Right renal cortex interstitium (tissue), 3 donors: Measurements from ENCODE around the gene PACS2. TPM values are rescaled to one million over a fixed set of nuclear protein-coding genes. Genes with fewer than 3 reads are reported as not detected.
"Not testable (repeated sequence)": the region's sequence is repeated elsewhere in the genome, so short reads cannot be mapped to it uniquely, and the experiment has no call there.

Experiments
- DNase-seq, 3 donors: peaks; one replicate each; pipeline ENCODE4 v3.0.0-alpha.2; 2013; ENCODE audit warnings: low read depth in 3 of 3, low spot score in 2 of 3
- polyA plus RNA-seq, 3 donors: library from polyadenylated mRNA; unstranded; fragments of 120-200 nt; gene quantifications; one replicate each; pipeline ENCODE4 v1.2.1, GENCODE V29; 2013; ENCODE audit not compliant: insufficient read length in 3 of 3

The PACS2 gene
- polyA plus RNA-seq, 3 donors = 52.7 to 54.5 (median 53.1) TPM

DNA sequence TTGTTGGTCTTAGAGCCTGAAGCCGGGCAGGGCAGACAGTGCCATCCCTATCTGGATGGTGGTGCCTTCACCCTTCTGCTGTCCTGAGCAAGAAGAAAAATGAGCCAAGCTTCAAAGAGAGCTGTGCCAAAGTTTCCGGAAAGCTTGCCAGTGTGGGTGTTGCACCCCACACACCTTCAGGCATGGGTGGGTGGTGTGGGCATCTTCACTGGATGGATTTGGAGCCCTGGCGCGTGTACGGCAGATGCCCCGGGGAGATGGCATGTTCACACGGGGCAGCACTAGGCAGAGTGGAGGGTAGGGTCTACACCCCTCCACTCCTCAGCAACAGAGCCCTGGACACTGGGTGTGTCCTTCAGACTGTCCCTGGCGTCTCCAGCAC, 33.0 kb downstream of the PACS2 start:
- no peak for DNase-seq

DNA sequence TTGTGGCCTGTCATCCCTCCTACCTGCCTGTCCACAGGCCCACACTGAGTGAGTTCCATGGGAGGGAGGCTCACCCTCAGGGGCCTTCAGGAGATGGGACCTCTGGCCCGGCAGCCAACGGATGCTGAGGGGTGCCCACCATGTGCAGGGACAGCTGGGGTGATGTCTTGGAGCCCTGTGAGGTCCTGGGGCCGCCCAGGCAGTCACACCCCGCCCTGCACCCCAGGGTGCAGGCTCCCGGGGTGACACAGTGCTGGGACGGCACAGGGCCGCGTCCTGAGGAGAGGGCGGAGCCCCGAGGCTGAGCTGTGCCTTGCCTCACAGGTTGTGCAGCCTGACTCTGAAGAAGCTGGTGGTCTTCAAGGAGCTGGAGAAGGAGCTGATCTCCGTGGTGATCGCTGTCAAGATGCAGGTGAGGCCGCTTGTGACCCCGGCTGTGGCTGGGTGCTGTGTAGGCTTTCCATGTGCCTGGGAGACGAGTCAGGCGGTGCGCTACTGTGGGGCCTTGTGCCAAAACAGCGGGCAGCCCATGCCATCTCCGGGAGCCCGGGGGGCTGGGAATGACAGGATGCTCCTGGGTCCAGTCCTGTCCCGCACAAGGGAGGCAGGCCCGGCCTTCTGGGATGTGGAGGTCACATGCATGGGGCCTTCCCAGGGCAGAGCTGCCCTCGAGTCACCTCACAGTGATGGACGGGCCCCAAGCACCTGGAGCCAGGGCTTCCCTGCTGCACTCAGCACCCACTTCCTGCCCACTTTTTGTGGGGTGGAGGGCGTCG, 33.8 kb downstream of the PACS2 start:
- DNase-seq = no peak

DNA sequence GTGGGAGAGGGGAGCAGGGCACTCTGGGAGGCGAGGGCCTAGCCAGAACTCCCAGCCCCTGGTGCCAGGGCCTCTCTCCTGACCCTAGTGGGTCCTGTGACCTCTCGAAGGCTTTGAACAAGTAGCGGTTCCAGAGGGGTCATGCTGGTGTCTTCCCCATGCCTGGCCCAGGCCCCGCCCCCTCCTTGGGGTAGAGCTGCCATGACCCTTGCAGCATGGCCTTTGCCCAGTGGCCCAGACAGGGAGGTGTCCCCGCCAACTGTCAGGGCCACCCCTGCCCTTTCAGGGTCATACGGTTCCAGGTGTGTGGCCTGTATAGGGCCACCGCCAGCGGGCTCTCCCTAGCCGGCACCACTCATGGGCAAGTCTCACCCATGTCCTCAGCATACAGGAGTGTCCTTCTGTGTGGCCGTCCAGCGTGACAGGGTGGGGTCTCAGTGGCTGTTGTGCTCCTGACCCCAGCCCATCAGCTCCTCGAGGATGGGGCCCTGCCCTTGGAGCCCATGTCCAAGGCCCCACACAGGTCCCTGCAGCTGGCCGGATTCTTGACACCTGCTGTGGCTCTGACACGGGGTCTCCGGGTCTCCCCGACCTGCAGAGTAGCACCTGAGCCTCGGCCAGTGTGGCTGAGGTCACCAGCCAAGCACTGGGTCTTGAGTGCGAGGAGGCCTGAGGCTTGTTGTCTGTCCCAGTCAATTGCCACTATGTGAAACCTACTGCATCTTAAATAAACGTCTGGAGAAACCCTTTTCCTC, 34.6 kb downstream of the PACS2 start:
- DNase-seq = no peak

DNA sequence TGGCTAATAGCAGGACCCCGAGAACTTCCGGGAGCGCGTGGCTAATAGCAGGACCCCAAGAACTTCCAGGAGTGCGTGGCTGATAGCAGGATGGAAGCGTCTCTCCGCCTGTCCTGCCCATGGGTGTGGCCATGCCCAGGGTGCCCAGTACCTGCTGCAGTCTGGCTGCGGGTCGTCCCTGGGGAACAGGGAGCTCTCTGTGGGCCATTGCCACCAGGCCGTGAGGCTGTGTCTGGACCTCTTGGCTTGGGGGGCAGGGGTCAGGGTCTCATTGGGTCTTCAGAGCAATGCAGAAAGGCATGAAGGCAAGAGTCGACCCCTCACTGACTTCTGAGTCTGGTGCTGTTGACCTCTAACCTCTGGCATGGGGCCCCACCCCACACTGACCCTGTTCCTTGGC, 35.4 kb downstream of the PACS2 start:
- no peak for DNase-seq

DNA sequence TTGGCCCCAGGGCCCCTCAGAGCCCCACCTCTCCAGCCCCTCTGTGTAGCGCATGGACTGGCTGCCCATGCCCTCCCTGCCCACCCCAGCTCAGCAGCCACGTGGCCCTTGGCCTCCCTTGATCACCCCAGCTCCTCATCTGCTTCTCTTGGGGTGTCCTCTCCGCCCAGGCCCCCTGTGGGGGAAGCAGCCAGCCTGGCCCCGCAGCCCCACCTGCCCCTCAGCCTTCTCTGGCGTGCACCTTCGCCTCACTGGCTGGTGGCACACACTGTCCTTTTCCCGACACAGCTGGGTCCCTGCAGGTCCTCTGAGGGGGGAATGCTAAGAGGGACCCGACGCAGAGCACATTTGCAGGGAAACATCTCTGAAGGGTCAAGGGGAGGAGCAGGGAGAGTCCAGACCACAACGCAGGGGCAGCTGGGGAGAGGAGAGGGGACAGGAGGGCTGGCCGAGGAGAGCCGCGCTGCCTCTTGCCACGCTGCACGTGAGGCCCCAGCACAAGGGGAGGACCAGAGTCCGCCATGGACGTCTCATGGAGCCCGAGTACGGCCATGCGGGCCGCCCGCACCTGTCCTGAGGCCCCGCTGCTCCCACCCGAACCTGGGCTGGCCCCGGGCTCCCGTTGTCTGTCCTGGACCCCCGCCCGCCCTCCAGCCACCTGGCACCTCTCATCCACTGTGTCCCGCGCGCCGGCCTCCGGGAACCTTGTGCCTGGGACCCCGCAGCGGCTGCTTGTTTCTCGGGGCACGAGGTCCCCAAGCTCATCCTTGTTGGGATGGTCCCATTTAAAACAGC, 36.1 kb downstream of the PACS2 start:
- DNase-seq = no peak

DNA sequence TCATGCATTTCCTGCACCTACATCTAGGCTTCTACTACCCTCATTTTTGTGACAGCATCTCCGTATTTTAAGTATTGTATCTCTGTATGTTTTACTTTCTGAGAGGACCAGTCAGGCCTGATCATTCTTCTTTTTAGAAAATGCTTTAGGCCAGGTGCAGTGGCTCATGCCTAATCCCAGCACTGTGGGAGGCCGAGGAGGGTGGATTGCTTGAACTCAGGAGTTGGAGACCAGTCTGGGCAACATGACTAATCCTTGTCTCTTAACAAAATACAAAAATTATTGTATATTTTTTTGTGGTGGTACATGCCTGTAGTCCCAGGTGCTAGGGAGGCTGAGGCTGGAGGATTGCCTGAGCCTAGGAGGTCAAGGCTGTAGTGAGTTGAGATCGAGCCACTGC, 36.9 kb downstream of the PACS2 start:
- no peak for DNase-seq

DNA sequence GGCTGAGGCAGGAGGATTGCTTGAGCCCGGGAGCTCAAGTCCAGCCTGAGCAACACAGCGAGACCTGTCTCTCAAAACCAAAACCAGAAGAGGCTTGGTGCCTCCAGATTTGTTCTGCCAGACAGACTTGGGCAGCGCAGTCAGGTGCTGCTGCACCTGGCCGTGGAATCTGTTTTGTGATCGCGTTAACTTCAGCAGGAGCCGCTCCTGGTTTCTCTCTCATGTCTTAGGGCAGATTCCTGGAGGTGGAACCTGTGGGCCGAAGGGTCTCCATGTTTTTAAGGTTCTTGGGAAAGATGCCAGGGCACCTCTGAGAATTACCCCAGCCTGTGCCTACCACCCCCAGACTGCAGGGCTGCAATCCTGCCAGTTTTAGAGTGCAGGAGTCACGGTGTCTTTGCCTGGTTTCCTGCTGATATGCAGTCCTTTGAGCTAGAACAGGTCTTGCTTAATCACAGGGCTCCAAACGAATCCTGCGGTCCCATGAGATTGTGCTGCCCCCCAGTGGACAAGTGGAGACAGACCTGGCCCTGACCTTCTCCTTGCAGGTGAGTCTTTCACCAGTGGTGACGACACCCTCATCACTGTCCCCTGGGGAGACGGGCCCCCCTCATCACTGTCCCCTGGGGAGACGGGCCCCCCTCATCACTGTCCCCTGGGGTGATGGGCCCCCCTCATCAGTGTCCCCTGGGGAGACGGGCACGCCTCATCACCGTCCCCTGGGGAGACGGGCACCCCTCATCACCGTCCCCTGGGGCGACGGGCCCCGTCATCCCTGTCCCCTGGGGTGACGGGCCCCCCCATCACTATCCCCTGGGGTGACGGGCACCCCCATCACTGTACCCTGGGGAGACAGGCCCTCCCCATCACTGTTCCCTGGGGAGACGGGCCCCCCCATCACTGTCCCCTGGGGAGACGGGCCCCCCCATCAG, 37.6 kb downstream of the PACS2 start:
- peak; percentile 56 to 79 (median 66) for DNase-seq

DNA sequence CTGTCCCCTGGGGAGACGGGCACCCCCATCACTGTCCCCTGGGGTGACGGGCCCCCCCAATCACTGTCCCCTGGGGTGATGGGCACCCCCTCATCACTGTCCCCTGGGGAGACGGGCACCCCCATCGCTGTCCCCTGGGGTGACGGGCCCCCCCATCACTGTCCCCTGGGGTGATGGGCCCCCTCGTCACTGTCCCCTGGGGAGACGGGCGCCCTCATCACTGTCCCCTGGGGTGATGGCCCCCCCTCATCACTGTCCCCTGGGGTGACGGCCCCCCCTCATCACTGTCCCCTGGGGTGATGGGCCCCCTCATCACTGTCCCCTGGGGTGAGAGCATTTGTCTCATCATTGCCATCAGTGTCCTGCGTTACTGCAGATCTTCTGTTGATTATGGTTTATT, 38.6 kb downstream of the PACS2 start:
- no peak for DNase-seq

DNA sequence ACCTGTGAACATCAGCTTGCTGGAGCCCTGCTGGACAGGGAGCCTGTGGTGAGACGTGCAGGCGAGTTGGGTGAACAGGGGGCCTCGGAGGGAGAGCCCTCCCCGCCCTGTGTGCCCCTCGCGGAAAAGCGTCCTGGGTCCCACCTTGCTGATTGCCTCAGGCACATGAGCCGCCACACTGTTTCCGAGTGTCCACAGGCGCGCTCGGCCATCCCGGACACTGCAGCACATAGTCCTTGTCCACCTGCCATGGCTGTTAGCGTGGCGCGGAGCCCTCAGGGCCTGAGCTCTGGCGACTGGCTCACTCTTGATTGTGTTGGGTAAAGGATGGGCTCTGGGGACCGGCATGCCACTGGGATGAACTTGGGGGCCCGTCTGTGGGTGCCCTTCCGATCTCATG, 40.0 kb downstream of the PACS2 start:
- DNase-seq = no peak

DNA sequence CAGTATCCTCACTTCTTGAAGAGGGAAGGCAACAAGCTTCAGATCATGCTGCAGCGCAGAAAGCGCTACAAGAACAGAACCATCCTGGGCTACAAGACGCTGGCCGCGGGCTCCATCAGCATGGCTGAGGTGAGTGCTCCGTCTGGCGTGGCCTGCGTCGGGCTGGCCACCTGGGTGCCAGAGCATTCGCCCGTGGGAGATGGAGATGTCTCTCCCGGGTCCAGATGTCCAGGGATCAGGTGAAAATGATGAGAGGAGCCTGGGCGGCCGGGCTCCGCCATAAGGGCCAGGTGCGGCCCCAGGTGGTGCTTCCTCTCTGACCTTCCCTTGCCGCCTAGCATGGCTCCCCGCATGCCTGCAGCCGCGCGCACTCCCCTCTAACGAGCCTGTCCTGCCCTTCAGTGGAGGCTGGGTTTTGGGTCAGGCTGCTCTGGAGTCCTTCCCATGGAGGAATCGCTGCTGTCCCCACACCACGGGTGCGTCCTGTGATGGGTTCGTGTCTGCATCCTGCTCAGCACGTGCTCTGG, 40.6 kb downstream of the PACS2 start:
- no peak for DNase-seq

DNA sequence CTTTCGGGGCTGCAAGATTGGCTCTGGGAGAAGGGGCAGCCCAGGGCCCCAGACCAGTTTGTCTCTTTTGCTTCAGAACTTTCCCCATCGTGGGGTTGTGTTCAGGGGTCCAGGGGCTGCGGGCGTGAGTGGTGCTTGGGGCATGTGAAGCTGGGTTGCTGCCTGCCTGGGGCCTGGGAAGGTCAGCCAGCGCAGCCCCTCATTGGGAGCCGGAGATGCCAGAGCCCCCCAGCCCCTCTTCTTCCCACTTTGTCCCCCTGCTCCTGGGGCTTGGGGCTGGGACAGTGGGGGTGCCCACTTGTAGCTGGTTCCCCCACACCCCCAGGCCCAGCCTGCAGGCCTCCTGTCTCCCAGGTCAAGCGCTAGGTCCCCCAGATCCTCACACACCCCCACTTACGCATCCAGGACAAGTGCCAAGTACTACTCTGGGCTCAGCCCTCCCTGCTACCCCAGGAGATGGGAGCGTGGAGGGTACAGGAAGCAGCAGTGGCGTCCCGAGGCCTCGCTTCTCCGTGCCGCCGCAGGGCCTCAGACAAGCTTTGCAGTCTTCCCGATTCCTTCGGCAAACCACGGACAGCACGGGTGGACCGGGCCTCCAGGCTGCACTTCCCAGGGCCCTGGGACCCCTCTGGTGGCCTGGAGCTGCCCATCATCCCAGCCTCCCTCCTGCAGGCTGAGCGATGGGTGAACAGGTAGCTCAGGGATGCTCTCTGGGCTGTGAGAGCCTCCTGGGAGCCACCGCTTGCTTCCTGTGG, 41.5 kb downstream of the PACS2 start:
- DNase-seq = no peak

DNA sequence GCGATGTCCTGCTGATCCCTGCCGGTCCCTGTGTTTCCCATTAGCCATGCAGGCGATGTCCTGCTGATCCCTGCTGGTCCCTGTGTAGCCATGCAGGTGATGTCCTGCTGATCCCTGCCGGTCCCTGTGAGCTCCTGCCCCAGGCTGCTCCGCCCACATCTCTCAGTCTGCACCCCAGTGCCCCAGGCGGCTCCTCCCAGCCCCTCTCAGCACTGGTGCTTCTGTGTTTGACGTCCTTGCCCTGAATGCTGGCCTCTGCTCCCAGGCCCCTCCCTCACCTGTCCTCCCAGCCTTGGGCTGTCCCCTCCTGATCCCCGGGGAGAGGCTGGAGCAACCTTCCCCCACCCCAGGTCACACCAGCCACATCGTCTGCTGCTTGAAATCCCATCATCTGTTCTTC, 42.4 kb downstream of the PACS2 start:
- no peak for DNase-seq

DNA sequence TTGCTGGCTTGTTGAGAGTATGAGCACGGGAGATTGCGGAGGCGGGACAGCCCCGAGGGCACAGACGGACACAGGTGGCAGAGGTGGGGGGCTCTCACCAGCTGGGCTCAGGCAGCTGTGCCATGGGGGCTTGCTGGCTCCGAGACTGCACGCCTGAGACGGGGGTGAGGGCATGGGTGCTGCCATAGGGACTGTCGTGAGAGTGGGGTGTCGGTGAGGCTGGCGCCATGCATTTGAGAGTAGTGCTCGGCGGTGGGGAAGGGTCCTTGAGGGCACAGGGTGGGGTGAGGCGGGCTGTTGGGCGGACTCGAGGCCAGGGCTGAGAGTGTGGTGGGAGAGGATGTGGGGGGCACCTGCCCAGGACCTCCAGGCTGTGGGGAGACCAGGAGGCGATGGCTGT, 43.1 kb downstream of the PACS2 start:
- no peak for DNase-seq

DNA sequence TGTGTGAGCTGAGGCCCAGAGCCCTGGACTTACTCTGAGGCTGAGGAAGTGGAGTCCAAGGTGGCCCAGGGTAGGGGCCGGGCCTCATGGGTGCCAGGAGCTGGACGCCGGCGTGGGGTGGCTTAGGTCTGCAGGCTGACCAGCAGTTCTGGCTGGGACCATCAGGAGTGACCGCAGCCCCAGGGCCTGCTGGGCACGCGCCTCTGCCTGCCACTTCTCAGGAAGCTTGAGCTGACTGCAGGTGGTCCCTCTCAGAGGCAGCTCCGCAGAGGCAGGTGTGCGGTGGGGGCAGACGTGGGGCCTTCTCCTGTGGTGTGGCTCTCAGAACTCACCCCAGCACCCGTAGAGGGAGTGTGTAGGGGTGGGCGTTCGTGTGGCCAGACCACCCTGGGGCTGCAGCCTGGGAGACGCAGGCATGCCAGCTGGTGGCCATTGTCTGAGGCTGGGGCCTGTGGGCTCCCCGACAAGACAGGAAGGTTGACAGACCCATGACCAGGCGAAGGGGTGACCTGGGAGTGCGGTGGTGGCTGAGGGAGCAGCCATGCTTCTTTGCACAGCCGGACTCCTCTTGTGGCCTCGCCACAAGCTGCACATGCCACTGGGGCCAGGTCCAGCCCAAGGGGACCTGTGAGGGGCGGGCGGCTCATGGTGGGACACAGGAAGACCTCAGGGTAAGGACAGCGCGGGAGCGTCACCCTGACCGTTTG, 43.7 kb downstream of the PACS2 start:
- no peak for DNase-seq

DNA sequence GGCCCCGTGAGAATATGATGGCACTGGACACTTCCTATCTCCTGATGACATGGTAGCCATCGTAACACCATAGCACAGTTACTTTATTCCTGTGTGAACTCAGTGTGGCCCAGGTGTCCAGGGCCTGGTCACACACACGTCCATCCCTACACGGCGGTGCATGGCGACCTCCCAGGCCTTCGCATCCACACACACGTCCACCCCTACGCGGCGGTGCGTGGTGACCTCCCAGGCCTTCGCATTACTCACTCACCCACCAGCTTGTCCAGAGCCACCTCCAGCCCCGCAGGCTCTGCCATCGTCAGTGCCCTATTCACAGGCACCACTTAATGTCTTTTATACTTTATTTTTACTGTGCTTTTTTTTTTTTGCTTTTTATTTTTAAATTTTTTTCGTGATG, 44.4 kb downstream of the PACS2 start:
- no peak for DNase-seq

DNA sequence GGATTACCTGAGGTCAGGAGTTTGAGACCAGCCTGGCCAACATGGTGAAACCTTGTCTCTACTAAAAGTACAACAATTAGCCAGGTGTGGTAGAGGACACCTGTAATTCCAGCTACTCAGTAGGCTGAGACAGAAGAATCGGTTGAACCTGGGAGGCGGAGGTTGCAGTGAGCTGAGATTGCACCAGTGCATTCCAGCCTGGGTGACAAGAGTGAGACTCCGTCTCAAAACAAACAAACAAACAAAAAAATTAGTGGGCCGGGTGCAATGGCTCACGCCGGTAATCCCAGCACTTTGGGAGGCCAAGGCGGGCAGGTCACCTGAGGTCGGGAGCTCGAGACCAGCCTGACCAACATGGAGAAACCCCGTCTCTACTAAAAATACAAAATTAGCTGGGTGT, 46.9 kb downstream of the PACS2 start:
- DNase-seq = not testable (repeated sequence)

DNA sequence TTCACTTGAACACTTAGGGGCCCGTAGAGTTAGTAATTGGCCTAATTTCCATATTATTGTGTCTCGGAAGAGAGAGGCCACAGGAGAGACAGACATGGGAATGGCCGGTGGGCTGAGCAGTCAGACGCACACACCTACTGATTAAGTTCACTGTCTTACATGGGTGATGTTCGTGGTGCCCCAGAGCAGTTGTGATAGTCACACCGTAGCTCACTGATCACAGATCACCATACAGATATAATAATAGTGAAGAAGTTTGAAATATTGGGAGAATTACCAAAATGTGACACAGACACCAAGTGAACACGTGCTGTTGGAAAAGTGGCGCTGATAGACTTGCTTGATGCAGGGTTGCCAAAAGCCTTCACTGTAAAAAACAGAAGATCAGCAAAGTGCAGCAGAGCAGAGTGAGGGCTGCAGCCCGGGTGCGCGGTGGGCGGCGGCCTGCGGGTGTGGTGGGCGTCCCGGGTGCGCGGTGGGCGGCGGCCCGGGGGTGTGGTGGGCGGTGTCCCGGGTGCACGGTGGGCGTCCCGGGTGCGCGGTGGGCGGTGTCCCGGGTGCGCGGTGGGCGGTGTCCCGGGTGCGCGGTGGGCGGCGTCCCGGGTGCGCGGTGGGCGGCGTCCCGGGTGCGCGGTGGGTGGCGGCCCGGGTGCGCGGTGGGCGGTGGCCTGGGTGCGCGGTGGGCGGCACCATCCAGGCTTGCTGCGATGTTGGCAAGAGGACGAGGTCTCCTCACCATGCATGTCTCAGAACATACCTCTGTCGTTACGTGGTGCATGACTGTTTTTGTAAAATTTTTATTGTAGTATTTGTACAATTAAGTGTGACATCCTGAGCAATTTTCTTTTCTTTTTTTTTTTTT, 49.5 kb downstream of the PACS2 start:
- no peak for DNase-seq

DNA sequence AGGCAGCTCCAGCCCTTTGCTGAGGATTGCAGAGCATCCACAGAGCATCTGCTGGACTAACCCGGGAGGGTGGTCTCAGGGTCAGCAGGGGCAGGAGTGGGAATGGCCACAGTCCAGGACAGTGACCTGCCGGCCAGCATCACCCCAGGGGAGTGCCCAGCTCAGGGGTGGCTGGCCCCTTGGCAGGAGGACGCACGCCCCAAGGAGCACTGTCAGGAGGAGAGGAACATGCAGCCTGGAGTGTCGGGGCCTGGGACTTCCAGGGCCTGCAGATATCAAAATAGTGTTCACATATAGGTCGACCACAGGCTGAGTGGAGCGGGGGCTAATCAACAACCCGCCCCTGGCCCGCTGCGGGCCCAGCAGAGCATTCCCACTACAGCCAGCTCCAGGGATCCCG, 50.6 kb downstream of the PACS2 start:
- no peak for DNase-seq
